Stimulated activated CD4-positive, alpha-beta T cell treated with anti-CD3 and anti-CD28 coated beads, Interleukin-4, amount 100 ng/mL, for 24 hours (primary cell): ENCODE data around the gene MAPK14.

Source experiments
- DNase-seq: peaks from one replicate; pipeline ENCODE4 v3.0.0-alpha.2; 2020

Gene MAPK14

DNA sequence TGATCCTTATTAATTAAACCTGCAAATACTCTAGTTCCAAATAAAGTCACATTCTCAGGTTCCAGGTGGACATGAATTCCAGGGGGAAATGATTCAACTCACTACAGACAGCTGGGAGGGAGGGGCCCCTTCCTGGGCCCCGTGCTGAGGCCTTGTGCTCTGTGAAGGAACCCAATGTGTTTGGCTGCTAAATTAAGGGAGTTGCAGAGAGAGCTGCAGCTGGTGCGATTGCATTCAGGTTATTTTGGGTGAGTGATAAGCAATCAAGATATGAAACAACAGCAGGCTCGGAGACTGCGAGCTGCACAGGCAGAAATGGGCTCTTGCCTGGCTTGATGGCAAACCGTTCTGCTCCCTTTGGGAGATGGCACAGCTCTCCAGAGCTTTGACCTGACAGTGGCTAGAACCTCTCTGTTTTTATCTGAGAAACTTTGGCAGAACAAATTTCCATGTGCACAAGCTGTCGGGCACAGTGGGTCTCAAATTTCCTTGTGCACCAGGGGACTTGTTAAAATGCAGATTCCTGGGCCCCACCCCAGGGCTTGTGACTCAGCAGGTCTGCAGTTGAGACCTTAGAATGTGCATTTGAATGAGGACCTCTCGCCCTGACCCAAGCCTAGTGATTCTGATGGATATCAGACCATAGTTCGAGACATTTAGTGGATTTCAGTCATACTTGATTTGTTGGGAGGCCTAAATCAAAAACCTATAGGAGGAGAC, 112.5 kb downstream of the MAPK14 start:
- DNase-seq, result no peak

GRCh38 chr6:36141091-36141490, 113.5 kb downstream of the MAPK14 start:
- DNase-seq, result no peak

DNA sequence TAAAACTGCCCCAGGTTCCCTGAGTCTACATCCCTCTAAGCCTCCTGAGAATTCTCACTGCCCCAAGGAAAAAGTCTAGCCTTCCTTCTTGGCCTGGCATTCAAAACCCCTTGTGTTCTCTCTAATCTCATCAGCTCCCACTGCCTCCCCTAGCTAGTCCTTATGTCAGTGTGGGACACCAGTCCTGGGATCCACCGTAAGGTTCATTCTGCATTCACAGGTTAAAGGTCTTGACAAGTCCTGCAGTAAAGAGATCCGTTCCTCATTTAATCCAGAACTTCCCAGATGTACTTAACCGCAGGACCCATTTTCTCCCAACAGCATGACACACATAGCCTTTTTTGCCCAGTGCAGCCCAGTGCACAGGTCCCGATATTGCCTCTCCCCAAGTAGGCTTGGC, 114.4 kb downstream of the MAPK14 start:
- DNase-seq, result no peak

GRCh38 chr6:36142971-36143838, 115.6 kb downstream of the MAPK14 start:
- DNase-seq, result no peak

DNA sequence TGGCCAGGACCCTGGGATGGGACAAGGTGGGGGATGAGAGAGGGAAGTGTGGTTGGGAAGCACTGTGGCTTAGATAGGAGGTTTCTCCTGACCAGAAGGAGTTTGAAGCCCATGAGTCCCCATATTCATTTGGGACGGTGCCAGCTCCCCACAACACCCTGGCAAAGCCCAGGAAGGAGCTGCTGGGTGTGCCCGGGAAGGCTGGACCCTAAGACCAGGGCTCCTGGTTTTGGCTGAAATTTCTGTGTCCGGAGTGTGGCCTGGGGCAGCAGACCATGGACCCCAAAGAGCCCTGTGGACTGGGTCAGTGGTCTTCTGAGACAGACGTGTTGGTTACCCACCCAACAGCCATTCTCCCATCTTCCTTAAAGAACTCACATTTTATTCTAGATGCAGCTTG, 117.9 kb downstream of the MAPK14 start:
- DNase-seq, result no peak

DNA sequence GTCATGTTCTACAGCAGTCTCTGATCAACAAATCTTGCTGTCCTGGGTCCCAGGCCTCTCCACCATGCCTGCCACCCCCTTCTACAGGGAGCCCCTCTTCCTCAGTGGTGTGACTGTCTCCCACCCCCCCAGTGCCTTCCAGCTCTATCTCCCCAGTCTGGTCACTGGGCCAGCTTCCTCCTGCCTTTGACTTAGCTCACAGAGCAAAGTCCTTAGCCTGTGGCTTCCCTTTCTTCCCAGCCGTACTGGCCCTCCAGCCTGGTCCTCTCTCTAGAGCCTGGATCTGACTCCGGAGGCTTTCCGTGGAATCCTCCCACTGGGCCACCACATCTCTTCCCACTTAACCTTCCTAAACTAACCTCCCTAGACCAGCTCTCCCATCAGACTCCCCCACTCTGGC, 119.7 kb downstream of the MAPK14 start:
- DNase-seq, result no peak

GRCh38 chr6:36149476-36149875, 121.9 kb downstream of the MAPK14 start:
- no peak for DNase-seq

GRCh38 chr6:36150283-36150682, 122.7 kb downstream of the MAPK14 start:
- DNase-seq, result no peak

GRCh38 chr6:36154286-36154685, 126.7 kb downstream of the MAPK14 start:
- no peak for DNase-seq

GRCh38 chr6:36155662-36156061, 128.1 kb downstream of the MAPK14 start:
- no peak for DNase-seq

DNA sequence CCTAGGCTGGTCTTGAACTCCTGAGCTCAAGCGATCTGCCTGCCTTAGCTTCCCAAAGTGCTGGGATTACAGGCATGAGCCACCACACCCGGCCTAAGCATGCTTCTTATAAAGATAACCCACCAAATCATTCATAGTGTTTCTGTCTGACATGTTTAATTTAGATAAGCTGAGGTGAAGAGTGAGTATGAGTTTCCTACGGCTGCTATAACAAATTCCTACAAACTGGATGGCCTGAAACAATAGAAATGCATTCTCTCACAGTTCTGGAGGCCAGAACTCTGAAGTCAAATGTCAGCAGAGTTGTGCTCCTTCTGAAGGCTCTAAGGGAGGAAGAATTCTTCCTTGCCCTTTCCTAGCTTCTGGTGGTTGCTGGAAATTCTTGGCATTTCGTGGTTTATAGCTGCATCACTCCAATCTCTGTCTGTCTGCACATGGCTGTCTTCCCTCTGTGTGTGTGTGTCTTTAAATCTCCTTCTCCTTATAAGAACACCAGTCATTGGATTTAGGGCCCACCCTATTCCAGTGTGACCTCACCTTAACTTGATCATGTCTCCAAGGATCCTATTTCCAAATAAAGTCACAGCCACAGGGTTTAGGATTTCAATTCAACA, 132.6 kb downstream of the MAPK14 start:
- no peak for DNase-seq
